Type B pancreatic cell (in vitro differentiated cells): ENCODE measurements around the gene CLEC17A. TPM values are rescaled to one million over a fixed set of nuclear protein-coding genes. Genes with fewer than 3 reads are reported as not detected.
"Not testable (repeated sequence)": the region's sequence is repeated elsewhere in the genome, so short reads cannot be mapped to it uniquely, and the experiment has no call there.

ENCODE experiments used
- DNase-seq: peaks from one replicate; pipeline ENCODE4 v3.0.0; 2021; ENCODE audit warnings: mixed read lengths; ENCODE audit not compliant: unreplicated experiment; ENCODE audit errors: extremely low spot score
- H3K27ac Mint-ChIP-seq: 2 replicates; pipeline ENCODE4 v1.8.0; 2021; ENCODE audit warnings: mild to moderate bottlenecking, mixed read lengths
- H3K27me3 Mint-ChIP-seq: 2 replicates; pipeline ENCODE4 v1.8.0; 2021; ENCODE audit warnings: mixed read lengths
- H3K36me3 Mint-ChIP-seq: 2 replicates; pipeline ENCODE4 v1.8.0; 2021; ENCODE audit warnings: mixed read lengths
- H3K4me1 Mint-ChIP-seq: one replicate; pipeline ENCODE4 v1.8.0; 2021; ENCODE audit warnings: mixed read lengths; ENCODE audit not compliant: unreplicated experiment
- H3K4me3 Mint-ChIP-seq: 2 replicates; pipeline ENCODE4 v1.8.0; 2021; ENCODE audit warnings: mild to moderate bottlenecking, mixed read lengths
- H3K9me3 Mint-ChIP-seq: 2 replicates; pipeline ENCODE4 v1.8.0; 2021; ENCODE audit warnings: mixed read lengths
- long read RNA-seq: library from polyadenylated mRNA; unstranded; transcript quantifications from one replicate; pipeline ENCODE4 v2.0.0, GENCODE V29; 2020
- total RNA-seq: library from RNA; stranded (reverse); gene quantifications from 2 replicates; pipeline ENCODE4 v1.2.1, GENCODE V29; 2021; ENCODE audit warnings: low replicate concordance
- TF ChIP-seq, protein P1 (sequence below): fragments of 200-600 bp; sonication (generic); conservative IDR thresholded peaks from 2 replicates; pipeline ENCODE4 v1.5.0; 2021; ENCODE audit warnings: antibody characterized with exemption, mild to moderate bottlenecking

Gene CLEC17A, protein sequence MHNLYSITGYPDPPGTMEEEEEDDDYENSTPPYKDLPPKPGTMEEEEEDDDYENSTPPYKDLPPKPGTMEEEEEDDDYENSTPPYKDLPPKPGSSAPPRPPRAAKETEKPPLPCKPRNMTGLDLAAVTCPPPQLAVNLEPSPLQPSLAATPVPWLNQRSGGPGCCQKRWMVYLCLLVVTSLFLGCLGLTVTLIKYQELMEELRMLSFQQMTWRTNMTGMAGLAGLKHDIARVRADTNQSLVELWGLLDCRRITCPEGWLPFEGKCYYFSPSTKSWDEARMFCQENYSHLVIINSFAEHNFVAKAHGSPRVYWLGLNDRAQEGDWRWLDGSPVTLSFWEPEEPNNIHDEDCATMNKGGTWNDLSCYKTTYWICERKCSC
- not detected in 2 replicates for total RNA-seq
- long read RNA-seq: 0 reads

DNA sequence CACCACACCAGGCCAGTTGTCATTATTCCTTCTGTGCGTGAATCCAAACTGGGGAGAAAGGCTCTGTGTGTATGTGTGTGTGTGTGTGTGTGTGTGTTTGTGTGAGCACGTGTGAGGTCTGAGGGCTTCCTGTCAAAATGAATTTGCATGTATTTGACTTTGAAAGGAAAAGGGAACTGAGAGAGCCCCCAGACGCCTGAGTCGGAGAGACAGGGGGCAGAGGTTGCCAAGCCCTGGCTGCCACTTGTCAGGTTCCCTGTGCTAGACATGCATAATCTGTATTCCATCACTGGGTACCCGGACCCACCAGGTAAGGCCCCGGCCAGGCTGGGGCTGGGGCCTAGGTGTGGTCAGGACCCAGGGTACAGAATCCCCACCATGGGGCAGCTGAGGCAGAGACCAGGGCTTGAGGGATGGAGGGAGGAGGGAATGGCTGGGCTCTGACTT lies at the start of gene CLEC17A:
CLEC17A (plus strand) TSS at position 191 of the 447 bp plus-strand sequence; CDS start at position 268, 77 bp downstream.
- no peaks in the 10 kb centered on the region for H3K27me3 Mint-ChIP-seq
- H3K27ac Mint-ChIP-seq: no peak within 1 kb of the TSS
- no peaks in the 10 kb centered on the region for H3K36me3 Mint-ChIP-seq
- no peak within 1 kb of the TSS for H3K4me3 Mint-ChIP-seq
- H3K9me3 Mint-ChIP-seq: no peaks in the 10 kb centered on the region
- TF ChIP-seq, protein P1, sequence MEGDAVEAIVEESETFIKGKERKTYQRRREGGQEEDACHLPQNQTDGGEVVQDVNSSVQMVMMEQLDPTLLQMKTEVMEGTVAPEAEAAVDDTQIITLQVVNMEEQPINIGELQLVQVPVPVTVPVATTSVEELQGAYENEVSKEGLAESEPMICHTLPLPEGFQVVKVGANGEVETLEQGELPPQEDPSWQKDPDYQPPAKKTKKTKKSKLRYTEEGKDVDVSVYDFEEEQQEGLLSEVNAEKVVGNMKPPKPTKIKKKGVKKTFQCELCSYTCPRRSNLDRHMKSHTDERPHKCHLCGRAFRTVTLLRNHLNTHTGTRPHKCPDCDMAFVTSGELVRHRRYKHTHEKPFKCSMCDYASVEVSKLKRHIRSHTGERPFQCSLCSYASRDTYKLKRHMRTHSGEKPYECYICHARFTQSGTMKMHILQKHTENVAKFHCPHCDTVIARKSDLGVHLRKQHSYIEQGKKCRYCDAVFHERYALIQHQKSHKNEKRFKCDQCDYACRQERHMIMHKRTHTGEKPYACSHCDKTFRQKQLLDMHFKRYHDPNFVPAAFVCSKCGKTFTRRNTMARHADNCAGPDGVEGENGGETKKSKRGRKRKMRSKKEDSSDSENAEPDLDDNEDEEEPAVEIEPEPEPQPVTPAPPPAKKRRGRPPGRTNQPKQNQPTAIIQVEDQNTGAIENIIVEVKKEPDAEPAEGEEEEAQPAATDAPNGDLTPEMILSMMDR: no peak
- no peak for DNase-seq
- no peaks in the 10 kb centered on the region for H3K4me1 Mint-ChIP-seq

DNA sequence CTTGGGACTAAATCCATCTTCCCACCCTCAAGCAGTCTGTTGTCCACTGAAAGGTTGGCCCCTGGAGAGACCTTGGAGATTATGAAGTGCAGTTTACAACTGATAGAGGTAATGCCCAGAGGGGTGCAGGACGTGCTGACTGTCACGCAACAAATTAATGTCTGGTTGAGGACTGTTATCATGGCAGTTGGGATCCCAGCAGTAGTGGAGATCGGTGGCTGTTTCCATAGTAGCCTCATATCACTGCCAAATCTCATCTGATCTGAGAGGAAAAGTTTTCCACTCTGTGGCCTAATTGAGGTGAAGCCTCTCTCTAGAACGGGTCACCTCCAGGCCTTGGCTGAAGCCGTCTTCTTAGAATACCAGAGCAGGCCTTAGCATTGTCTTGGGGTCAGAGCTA lies 49.4 kb upstream of the CLEC17A start:
- H3K36me3 Mint-ChIP-seq: peaks cover 3% of the 10 kb centered on the region
- no peak for DNase-seq
- no peak overlapping the region for H3K27ac Mint-ChIP-seq
- H3K4me3 Mint-ChIP-seq: no peak overlapping the region
- TF ChIP-seq, protein P1: no peak
- H3K4me1 Mint-ChIP-seq: peaks cover 23% of the 10 kb centered on the region
- no peaks in the 10 kb centered on the region for H3K9me3 Mint-ChIP-seq
- no peaks in the 10 kb centered on the region for H3K27me3 Mint-ChIP-seq

DNA sequence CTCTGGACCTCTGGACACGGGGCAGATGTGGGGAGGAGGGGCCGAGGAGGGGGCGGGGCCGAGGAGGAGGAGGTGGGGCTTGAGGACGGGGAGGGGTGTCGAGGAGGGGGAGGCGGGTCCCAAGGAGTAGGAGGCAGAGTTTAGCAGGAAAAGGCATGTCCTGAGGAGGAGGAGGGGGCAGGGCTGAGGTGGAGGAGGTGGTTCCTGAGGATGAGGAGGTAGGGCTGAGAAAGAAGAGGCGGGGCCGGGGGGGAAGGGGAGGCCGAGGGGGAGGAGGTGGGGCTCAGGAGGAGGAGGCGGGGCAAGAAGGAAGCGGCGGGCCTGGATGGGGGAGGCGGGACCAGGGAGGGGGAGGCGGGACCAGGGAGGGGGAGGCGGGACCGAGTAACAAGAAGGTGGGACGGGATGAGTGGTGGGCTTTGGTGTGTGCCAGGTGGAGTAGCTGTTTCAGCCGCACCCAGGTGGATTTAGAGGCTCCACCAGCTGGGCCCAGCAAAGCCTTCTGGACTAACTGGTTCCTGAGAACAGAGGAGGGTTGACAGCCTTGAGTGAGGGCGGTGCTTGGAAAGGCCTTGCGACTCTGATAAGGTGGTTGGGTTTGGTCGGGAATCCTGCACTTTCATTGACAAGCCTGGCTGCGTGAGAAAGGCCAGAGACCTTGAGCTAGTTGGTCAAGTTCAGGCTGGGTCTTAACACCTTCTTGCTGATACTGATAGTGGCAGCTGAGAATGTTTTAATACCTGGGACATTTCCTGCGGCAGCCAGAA lies 45.8 kb upstream of the CLEC17A start:
- H3K36me3 Mint-ChIP-seq: peaks cover 3% of the 10 kb centered on the region
- no peak for DNase-seq
- TF ChIP-seq, protein P1: no peak
- H3K9me3 Mint-ChIP-seq: no peaks in the 10 kb centered on the region
- peak overlapping the region; percentile 74 for H3K4me3 Mint-ChIP-seq
- H3K27me3 Mint-ChIP-seq: no peaks in the 10 kb centered on the region
- peaks cover 13% of the 10 kb centered on the region for H3K4me1 Mint-ChIP-seq
- H3K27ac Mint-ChIP-seq: peak overlapping the region; percentile 96

DNA sequence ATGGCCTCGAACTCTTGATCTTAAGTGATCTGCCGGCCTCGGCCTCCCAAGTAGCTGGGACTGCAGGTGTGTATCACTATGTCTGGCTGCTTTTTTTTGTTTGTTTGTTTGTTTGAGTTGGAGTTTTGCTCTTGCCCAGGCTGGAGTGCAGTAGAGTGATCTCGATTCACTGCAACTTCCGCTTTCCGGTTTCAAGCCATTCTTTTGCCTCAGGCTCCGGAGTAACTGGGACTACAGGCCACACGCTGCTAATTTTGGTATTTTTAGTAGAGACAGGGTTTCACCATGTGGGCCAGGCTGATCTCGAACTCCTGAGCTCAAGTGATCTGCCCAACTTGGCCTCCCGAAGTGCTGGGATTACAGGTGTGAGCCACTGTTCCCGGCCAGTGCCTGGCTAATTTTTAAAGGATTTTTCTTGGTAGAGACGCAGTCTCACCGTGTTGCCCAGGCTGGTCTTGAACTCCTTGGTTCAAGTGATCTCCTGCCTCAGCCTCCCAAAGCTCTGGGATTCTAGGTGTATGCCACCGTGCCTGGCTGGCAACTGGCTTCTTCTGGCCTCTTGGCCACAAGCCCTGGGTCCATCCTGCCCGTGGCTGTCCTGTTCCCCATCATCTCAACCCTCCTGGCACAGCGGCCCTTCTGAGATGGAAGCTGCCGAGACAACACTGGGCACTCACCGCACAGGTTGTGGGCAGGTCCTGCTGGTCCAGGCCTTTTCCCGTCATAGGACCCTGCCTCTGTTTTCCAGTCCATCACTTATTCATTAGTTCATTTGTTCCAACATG lies 42.0 kb upstream of the CLEC17A start:
- TF ChIP-seq, protein P1: no peak
- DNase-seq: no peak
- H3K36me3 Mint-ChIP-seq: no peaks in the 10 kb centered on the region
- H3K4me3 Mint-ChIP-seq: no peak overlapping the region
- H3K27me3 Mint-ChIP-seq: no peaks in the 10 kb centered on the region
- peak overlapping the region; percentile 73 for H3K27ac Mint-ChIP-seq
- H3K4me1 Mint-ChIP-seq: peaks cover 11% of the 10 kb centered on the region
- no peaks in the 10 kb centered on the region for H3K9me3 Mint-ChIP-seq

DNA sequence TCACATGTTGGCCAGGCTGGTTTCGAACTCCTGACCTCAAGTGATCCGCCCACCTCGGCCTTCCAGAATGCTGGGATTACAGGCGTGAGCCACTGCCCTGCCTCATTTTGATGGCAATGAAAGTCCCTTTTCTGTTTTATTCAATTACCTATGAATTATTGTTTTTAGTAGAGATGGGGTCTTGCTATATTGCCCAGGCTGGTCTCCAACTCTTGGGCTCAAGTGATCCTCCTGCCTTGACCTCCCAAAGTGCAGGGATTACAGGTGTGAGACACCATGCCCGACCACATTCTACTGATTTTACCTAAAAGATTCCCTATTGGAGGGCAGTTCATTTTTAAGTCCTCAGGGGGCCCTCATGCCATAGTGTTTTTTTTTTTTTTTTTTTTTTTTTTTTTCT lies 40.9 kb upstream of the CLEC17A start:
- H3K27me3 Mint-ChIP-seq, H3K9me3 Mint-ChIP-seq, DNase-seq, H3K27ac Mint-ChIP-seq, H3K4me3 Mint-ChIP-seq, H3K4me1 Mint-ChIP-seq, H3K36me3 Mint-ChIP-seq: not testable (repeated sequence)
